ENCODE measurements around the gene ALS2.

Gene ALS2

DNA sequence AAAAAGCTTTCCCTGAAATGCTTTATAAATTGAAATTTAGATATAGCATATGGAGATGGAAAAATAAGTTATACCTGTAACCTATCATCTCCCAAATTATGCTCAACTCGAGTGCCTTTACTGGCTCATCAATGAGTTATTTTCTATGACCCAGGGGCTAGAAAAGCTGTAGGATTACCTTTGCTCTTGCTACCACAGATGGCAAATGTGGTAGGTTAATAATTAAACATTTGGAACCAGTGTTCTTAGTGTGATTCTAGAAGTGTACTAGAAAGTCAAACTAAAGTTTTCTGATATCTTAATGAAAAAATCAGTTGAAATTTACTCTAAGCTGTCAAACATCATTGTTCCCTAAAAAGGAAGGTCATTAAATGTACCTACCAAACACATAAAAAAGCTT, 22.5 kb downstream of the ALS2 start:
- DNase-seq (ENCODE audit: low read depth in 2 of 2), result no peak

DNA sequence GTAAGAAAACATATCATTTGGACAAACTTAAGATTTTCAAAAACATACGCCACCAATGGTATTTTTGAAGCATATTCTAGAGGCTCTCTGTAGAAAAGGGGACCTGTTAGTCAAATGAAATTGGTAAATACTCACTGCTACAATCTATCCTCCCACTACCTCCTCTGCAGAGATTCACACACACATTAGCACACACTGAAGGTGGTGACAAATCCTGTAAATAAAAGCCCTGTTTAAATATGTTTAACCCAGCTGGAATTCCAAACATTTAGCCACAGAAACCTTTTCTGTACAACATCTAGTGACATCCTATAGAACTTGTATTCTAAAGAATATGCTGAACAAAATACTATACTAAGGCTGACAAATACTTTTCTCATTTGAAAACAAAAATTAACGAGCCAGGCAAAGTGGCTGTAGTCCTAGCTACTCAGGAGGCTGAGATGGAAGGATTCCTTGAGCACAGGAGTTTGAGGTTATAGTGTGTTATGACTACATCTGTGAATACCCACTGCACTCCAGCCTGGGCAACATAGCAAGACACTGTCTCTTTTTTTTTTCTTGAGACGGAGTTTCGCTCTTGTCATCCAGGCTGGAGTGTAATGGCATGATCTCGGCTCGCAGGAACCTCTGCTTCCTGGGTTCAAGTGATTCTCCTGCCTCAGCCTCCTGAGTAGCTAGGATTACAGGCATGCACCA, 25.9 kb downstream of the ALS2 start:
- no peak for DNase-seq (ENCODE audit: low read depth in 2 of 2)

DNA sequence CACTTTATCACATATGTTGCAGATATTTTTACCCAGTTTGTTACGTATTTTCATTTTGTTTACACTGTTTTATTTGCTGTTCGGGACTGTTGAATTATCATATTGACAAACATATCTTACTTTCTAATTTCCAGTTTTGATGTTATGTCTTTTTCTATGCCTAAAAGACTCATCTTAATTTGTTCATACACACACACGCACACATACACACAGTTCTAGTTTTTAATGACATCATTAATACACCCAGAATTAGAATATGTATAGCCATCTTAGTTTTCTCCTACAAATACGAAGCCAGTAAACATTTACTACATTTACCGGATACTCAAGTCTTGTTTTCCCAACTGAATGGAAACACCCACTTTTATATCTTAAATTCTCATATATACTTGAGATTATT, 29.2 kb downstream of the ALS2 start:
- DNase-seq (ENCODE audit: low read depth in 2 of 2), result no peak

- DNase-seq (ENCODE audit: low read depth in 2 of 2), result no peak
Observed at GRCh38 chr2:201746551-201746950, 34.2 kb downstream of the ALS2 start.

DNA sequence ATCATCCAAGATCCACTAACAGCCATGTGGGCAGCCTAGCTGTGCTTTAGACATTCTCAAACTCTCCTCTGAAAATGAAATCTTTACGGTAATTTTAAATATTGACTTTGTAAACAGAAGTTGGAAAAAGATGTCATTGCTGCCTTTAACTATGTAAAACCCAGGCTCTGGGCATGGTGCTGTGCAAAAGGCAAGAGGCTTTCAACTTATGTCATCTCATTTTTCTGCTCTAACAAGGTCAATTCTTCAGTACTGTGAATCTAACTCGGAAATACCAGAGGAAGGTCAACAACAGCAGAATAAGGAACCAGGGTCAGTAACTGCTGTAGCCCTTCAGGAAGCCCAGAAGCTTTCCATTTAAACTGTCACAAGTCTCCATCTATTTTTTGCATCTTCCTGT, 45.2 kb downstream of the ALS2 start:
- DNase-seq (ENCODE audit: low read depth in 2 of 2), result no peak

DNA sequence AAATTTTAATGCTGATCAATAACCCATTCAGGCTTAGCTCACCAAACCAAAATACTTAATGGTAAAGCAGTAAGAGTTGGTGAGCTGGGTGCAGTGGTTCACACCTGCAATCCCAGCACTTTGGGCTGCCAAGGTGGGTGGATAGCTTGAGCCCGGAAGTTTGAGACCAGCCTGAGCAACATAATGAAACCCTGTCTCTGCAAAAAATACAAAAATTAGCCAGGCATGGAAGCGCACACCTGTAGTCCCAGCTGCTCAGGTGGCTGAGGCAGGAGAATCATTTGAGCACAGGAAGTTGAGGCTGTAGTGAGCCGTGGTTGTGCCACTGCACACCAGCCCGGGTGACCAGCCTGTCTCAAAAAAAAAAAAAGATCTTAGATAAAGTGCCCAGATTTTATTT, 46.6 kb downstream of the ALS2 start:
- no peak for DNase-seq (ENCODE audit: low read depth in 2 of 2)

DNA sequence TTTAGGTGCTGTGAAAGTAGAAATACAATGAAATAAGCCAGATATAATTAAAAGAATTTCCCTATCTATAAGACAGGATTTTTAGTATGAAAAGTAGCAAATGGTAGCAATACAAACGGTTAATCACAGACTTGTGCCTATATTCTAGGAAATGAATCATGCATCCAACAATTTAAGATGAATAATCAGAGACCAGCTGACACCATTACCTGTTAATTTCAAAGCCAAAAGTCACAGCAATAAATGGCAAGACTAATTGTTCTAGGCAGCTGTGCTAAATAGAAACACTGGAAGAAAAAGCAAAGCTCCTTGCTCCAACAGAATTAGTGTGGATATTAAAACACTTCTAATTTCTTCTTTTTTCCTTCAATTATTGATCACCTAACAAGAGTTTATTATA, 47.2 kb downstream of the ALS2 start:
- no peak for DNase-seq (ENCODE audit: low read depth in 2 of 2)

DNA sequence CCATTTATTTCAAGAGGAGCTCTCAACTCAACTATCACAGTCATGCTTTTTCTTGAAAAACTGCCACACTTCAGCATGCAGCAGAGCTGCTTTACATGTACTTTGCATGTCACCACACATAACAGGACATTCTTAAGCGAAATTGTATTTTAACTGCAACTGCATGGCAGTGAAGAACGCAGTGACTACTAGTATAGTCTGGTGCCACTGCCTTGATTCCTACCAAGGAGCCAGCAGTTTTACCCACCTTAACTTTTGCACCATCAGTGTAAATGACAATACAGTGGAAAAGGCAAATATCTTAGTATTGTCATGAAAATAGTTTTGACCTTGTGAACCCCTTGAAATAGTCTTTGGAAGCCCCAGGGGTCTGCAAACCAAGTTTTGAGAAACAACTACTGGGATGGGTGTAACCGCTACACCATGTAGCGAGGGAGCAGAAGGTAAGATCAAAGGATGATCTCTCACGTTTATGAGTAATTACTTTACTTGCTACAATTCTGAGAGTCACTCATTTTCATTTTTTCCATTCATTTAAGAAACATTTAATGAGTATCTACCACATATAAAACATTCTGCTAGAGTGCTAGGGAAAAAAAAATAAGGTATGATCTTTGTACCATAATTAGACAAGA, 50.0 kb downstream of the ALS2 start:
- no peak for DNase-seq (ENCODE audit: low read depth in 2 of 2)

DNA sequence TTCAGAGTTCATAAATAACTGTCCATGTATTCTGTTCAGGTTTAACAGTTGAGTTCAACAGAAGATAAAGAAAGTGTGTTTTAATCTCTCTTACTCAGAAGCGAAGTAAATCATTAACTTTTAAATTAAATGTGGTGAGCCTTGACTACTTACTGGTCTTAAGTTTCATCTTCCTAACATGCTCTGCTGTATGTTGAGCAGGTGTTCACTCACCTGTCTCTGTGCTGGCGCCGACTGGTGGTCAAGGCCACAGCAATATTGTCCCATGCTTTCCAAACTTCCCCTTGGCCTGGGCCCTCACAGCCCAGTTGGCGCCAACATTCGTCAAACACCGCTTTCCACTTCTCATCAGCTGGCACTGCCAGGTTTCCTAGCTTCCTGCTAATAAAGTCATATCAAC, 65.3 kb downstream of the ALS2 start:
- DNase-seq (ENCODE audit: low read depth in 2 of 2), result no peak

- no peak for DNase-seq (ENCODE audit: low read depth in 2 of 2)
Observed at GRCh38 chr2:201712726-201713125, 68.0 kb downstream of the ALS2 start.

DNA sequence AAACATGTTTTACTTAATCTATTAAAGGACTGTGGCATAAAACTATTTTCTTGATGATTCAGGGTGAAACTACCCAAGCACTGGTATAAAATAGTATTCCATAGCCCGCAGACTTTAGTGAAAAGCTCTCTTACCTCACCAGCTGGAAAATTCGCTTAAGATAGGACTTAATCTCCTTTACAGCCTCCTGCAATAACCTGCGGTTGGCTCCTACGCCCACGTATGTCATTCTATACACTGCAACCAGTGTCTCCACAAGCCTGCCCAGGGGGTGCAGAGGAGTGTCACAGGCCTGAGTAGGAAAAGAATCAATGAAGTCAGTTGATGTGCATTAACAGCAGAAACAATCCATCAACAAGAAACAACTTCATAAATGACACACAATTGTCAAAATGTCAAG, 71.0 kb downstream of the ALS2 start:
- no peak for DNase-seq (ENCODE audit: low read depth in 2 of 2)

DNA sequence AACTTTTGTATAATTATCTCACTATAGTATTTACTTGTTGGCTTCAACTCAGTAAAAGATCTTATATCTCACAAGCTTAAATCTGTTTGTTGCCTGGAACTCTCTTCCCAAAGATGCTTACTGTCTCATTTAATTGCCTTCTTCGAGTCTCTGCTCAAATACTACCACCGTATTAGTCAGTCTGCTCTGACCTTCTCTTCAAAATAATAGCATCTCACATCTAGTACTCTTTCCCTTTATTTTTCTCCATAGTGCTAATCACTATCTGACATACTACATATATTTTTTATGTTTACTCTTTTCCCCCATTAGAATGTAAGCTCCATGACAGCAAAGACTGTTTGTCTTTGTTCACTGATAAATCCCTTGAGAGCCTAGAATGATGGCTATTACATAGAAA, 71.7 kb downstream of the ALS2 start:
- no peak for DNase-seq (ENCODE audit: low read depth in 2 of 2)

DNA sequence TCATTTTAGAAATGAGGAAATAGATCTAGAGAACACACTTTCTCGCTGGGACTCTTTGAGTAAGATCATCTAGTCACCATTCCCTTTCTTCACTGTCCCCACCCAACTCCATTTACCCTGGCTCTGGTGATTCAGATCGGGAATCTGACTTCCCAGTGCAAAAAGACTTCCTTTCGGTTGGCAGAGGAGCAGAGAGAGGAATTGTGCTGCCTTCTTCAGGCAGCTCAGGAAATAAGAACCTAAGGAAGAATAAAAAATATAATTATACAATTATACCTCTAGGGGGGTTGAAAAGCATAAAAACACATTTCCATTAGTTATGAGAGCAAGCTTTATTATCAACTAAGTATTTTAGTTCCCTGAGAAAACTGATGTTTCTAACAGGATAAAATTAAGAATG, 73.0 kb downstream of the ALS2 start:
- DNase-seq (ENCODE audit: low read depth in 2 of 2), result no peak

- DNase-seq (ENCODE audit: low read depth in 2 of 2), result no peak
Observed at GRCh38 chr2:201707142-201707541, 73.6 kb downstream of the ALS2 start.

- no peak for DNase-seq (ENCODE audit: low read depth in 2 of 2)
Observed at GRCh38 chr2:201704536-201704935, 76.2 kb downstream of the ALS2 start.

DNA sequence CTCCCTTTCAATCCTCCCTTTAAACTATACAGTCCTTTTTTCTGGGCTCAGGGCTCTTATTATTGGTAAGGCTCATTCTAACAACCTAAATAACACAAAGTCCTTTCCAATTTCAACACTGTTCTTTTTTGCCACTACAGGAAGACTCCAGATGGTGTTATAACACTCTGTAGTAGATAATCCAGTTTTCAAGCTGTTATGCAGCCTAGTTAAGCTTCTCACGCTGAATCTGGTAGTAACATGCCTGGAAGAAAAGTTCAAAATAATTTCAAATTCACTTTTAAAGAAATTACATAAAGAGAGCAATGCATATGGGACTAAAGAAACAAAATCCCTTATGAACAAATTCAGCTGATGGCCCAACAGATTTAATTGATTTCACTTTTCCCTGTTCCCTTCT, 79.1 kb downstream of the ALS2 start:
- DNase-seq (ENCODE audit: low read depth in 2 of 2), result no peak

- DNase-seq (ENCODE audit: low read depth in 2 of 2), result no peak
Observed at GRCh38 chr2:201699416-201699815, 81.3 kb downstream of the ALS2 start.

- DNase-seq (ENCODE audit: low read depth in 2 of 2), result no peak
Observed at GRCh38 chr2:201698588-201699226, 82.0 kb downstream of the ALS2 start, which contains the start of gene MPP4. MPP4 (minus strand) TSS chr2:201698644; CDS start chr2:201693954, 4,690 bp downstream.

DNA sequence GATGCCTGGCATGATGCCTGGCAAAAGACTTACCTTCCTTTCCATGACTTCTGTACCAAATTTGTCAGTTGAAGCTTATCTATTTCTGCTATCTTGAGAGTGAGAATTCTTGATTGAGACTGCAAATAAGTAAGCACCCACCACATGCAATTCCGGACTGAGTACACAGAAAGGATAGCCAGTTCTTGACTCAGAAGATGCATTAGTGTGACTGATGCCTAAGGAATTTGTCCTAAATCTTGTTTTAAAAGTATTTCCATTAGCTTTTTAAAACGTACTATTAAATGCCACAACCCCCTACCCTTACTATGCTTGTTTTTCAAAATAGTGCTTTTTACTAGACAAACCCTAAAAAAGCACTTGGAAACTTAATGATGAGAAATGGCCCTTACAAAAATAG, 82.8 kb downstream of the ALS2 start:
- no peak for DNase-seq (ENCODE audit: low read depth in 2 of 2)

- DNase-seq (ENCODE audit: low read depth in 2 of 2), result no peak
Observed at GRCh38 chr2:201696151-201696659, 84.5 kb downstream of the ALS2 start.

- no peak for DNase-seq (ENCODE audit: low read depth in 2 of 2)
Observed at GRCh38 chr2:201685156-201685555, 95.6 kb downstream of the ALS2 start.

DNA sequence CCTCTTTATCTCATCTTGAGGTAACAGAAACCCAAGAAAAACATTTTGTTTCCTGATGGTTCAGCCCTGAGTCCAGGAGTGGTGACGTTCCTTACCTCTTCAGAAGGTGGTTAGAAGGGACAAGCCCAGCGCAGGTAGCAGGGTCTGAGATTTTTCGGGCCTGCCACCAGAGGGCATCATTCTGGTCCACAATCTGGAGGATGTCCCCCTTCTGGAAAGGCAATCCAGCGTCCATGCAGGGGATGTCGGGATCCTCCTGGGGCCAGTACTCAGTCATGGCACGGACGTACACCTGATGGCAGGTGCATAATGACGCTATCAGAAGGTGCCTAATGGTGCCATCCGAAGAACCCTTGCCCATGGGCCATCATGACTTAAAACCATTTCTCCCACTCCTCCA, 100.0 kb downstream of the ALS2 start:
- peak in 1 of 2 donors; percentile 1 for DNase-seq (ENCODE audit: low read depth in 2 of 2)

GRCh38 chr2:201678401-201678800, 102.3 kb downstream of the ALS2 start:
- DNase-seq (ENCODE audit: low read depth in 2 of 2), result no peak
